ENCODE results near the gene CMTM7. TPM values are rescaled to one million over a fixed set of nuclear protein-coding genes. Genes with fewer than 3 reads are reported as not detected.

CMTM7 gene
- total and polyA plus RNA-seq, 9 of the 15 experiments (the other 6 are each of a cell fraction or from before 2014, with no cell fraction given) = 0.03 to 1.6 (median 0.42) TPM; not detected in 4

- TF ChIP-seq ZNF395 (CRISPR knock-in tag; IDR thresholded peaks at IDR 0.05) (no peak), GABPB1 (CRISPR knock-in tag; IDR thresholded peaks at IDR 0.05) (no peak), CBFA2T3 (IDR thresholded peaks at IDR 0.05) (peak; percentile 55), NFIC (IDR thresholded peaks at IDR 0.05) (0 out of 2 replicates have a peak, but pooled peaks have one; percentile 7)
Measured at GRCh38 chr3:32383136-32383711, 8.4 kb upstream of the CMTM7 start (continued).

GRCh38 chr3:32384938-32385337 lies 6.7 kb upstream of the CMTM7 start:
- no peaks in the 10 kb centered on the region for H3K9me3 ChIP-seq (replicated peaks; ENCODE audit: control insufficient read depth, insufficient read depth, low read depth, low read length)
- in situ Hi-C loops (cut with MboI) (no loop called here), intact Hi-C loops (cut with micrococcal nuclease) (no loop called here)
- H3K4me2 ChIP-seq (ENCODE audit: insufficient read depth, low read length) = no peak overlapping the region
- no peak overlapping the region for H2AFZ ChIP-seq (ENCODE audit: low read depth, low read length)
- CTCF ChIA-PET (ENCODE audit: low intra/inter-chr PET ratio) = no interaction called here
- peak in 1 of 4 experiments; percentile 30 for DNase-seq (ENCODE audit: extremely low read depth in 1 of 4, low spot score in 3 of 4)
- H3K79me2 ChIP-seq (ENCODE audit: control insufficient read depth, insufficient read depth, low read length) = no peaks in the 10 kb centered on the region
- no TSS peak for BruUV-seq (replicated peaks)
- no peaks in the 10 kb centered on the region for H3K9me1 ChIP-seq (ENCODE audit: control insufficient read depth, insufficient read depth, low read length)
- H3K9ac ChIP-seq (ENCODE audit: insufficient read depth in 1 of 2, low read depth in 2 of 2, low read length in 2 of 2) = no peak overlapping the region
- POLR2A ChIA-PET = no interaction called here
- WGBS (ENCODE audit: insufficient coverage, low coverage, missing lambda C conversion rate) = 1% methylated on average over 5 of the region's 5 CpGs
- no peak overlapping the region for H3K27ac ChIP-seq (ENCODE audit: extremely low read depth, low read depth, low read length)
- peaks cover 15 to 34% of the 10 kb centered on the region in 2 experiments for H3K27me3 ChIP-seq (ENCODE audit: control insufficient read depth in 2 of 2, insufficient read depth in 2 of 2, low read length in 2 of 2)
- no peak for FAIRE-seq
- 0 out of 5 replicates have a peak, but pooled peaks cover 0 to 2% of the 10 kb centered on the region in 2 experiments for H3K4me1 ChIP-seq (replicated peaks in 1 of 2; ENCODE audit: control insufficient read depth in 2 of 2, insufficient read depth in 2 of 2, low read length in 2 of 2)
- no peak overlapping the region for H3K4me3 ChIP-seq
- no peaks in the 10 kb centered on the region for H4K20me1 ChIP-seq (replicated peaks; ENCODE audit: control insufficient read depth, insufficient read depth, low read length)
- TF ChIP-seq RFX1 (IDR thresholded peaks at IDR 0.05) (peak; percentile 93), CTBP1 (IDR thresholded peaks at IDR 0.05; ENCODE audit: borderline replicate concordance) (peak; percentile 43; the same call in 1 of the 2 replicates), ZNF507 (tag; conservative IDR thresholded peaks at IDR 0.05) (no peak), SPI1 (IDR thresholded peaks at IDR 0.05; ENCODE audit: borderline replicate concordance, low read depth, low read length) (peak; percentile 68; the same call in 1 of the 2 replicates)
- peak; percentile 33; the same call in 2 of the 3 replicates for ATAC-seq
- no peaks in the 10 kb centered on the region for H3K36me3 ChIP-seq (ENCODE audit: control insufficient read depth, insufficient read depth, low read length)

All from K562 (cell line).